Measurements from ENCODE around the gene MAG.

The MAG gene

GRCh38 chr19:35318679-35319448 lies 26.9 kb downstream of the MAG start:
- FAIRE-seq: peak; percentile 93

GRCh38 chr19:35320065-35320713 lies 28.2 kb downstream of the MAG start:
- no peak for TF ChIP-seq POLR2A (IDR thresholded peaks at IDR 0.05; ENCODE audit: low read depth, low read length)
- FAIRE-seq (no peak), DNase-seq (ENCODE audit: insufficient read length, low spot score) (no peak)

More at GRCh38 chr19:35318679-35319448, 26.9 kb downstream of the MAG start:
- peak; percentile 97 for DNase-seq (ENCODE audit: insufficient read length, low spot score)
- no peak for TF ChIP-seq POLR2A (IDR thresholded peaks at IDR 0.05; ENCODE audit: low read depth, low read length)

DNA sequence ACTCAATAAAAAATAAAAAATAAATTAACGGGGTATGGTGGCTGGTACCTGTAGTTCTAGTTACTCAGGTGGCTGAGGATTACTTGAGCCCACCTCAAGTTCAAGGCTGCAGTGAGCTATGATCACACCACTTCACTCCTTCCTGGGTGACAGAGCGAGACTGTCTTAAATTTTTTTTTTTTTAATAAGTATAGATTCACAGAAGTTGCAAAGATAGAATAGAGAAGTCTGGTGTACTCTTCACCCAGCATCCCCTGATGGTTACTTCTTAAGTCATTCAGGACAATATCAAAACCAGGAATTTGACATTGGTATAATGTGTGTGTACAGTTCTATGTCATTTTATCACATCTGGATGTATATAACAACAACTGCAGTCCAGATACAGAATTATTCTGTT lies 29.3 kb downstream of the MAG start:
- DNase-seq (ENCODE audit: insufficient read length, low spot score) (no peak), FAIRE-seq (no peak)
- TF ChIP-seq POLR2A (IDR thresholded peaks at IDR 0.05; ENCODE audit: low read depth, low read length): no peak

DNA sequence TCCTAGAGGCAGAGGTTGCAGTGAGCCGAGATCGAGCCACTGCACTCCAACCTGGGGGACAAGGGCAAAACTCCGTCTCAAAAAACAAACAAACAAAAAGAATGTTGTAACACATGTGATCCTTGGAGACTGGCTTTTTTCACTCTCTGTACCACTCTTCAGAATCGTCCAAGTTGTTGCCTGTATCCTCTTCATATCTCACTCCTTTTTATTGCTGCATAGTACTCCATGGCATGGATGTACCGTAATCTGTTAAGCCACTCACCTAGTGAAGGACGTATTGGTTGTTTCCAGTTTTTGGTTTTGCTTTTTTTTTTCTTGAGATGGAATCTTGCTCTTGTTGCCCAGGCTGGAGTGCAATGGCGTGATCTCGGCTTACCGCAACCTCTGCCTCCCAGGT lies 30.1 kb downstream of the MAG start:
- no peak for DNase-seq (ENCODE audit: insufficient read length, low spot score)
- TF ChIP-seq POLR2A (IDR thresholded peaks at IDR 0.05; ENCODE audit: low read depth, low read length): no peak
- FAIRE-seq: no peak

GRCh38 chr19:35327642-35328041 lies 35.7 kb downstream of the MAG start:
- FAIRE-seq (peak; percentile 20), DNase-seq (ENCODE audit: insufficient read length, low spot score) (no peak)
- TF ChIP-seq POLR2A (IDR thresholded peaks at IDR 0.05; ENCODE audit: low read depth, low read length): no peak

DNA sequence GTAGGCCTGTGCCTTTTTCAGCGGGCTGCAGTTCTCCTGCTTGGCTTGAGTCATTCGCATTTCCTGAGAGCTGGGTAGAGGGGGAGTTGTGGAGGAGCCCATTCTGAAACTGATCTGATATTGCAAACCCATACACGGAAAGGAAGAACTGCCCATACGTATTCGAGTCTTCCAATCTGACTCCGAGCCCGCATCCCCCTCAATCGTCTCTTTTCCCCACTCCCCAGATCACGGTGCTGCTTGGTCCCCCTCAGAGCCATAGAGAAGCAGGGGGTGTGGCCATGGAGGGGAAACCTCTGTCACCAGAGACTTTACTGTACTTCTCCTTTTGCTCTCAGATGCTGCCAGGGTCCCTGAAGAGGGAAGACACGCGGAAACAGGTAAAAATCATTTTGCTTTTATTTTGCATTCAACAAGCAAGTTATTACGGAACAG lies 36.9 kb downstream of the MAG start, which contains the start of gene CD22:
CD22 (plus strand) TSS at position 337 of the 435 bp plus-strand sequence. CDS start 2,854 bp downstream, outside the sequence.
- DNase-seq (ENCODE audit: insufficient read length, low spot score) (no peak), FAIRE-seq (no peak)
- no peak for TF ChIP-seq POLR2A (IDR thresholded peaks at IDR 0.05; ENCODE audit: low read depth, low read length)

DNA sequence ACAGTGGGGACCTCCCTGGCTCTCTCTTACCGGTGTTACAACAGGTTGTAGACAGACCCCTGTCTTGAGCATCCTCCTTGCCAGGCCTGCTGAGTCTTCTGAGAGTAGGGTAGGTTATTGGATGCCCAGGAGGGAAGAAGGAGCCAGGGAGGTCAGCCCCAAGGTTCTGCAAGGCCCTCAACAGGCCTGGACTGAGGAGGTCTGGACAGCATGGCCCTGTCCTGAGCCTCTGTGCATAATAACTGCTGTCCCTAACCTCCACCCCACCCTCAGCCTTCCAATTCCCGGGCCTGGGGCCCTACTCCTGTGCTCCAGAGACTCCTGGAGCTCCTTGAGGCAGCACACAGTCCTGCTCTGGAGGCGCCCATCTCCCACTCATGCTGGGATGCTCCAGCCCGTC lies 37.4 kb downstream of the MAG start:
- DNase-seq (ENCODE audit: insufficient read length, low spot score) (no peak), FAIRE-seq (no peak)
- TF ChIP-seq POLR2A (IDR thresholded peaks at IDR 0.05; ENCODE audit: low read depth, low read length): no peak

DNA sequence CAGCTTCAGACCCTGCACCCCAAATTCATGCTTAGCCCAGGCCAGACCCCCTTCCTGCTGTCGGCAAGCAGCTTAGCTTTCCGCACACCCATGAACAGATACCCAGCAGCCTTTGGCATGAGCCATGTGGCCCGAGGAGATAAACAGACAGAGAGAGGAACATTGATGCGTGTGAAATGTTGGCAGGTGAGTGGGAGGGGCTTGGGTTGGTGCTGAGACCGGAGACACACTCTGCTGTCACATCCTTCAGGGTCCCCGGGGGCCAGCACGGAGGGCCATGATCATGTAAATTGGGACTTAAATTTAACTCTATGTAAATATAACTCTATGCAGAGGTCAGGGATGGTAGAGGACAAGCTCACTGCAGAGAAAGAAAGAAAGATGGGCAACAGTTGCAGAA lies 38.5 kb downstream of the MAG start:
- no peak for FAIRE-seq

DNA sequence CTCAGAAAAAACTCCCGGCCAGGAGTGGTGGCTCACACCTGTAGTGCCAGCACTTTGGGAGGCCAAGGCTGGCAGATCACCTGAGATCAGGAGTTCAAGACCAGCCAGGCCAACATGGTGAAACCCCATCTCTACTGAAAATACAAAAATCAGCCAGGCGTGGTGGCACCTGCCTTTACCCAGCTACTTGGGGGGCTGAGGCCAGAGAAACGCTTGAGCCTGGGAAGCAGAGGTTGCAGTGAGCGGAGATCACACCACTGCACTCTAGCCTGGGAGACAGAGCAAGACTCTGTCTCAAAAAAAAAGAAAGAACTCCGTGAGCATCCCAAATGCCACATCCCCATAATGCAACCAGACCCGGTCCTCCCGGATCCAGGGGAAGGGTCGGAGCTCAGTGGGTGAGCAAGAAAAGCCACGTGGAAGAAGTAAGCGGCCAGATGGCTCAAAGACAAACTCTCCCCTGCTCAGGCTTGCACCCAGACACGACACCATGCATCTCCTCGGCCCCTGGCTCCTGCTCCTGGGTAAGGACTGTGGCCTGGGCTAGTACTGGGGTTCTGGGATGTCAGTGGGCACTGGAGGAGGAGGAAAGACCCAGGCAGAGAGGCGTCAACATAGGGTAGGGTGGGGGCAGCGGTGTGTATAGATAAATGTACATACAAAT lies 39.7 kb downstream of the MAG start:
- DNase-seq (ENCODE audit: insufficient read length, low spot score) (no peak), FAIRE-seq (no peak)
- TF ChIP-seq POLR2A (IDR thresholded peaks at IDR 0.05; ENCODE audit: low read depth, low read length): no peak

More for the DNA sequence above, 38.5 kb downstream of the MAG start:
- no peak for TF ChIP-seq POLR2A (IDR thresholded peaks at IDR 0.05; ENCODE audit: low read depth, low read length)
- DNase-seq (ENCODE audit: insufficient read length, low spot score): no peak

GRCh38 chr19:35332817-35333216 lies 40.9 kb downstream of the MAG start:
- no peak for DNase-seq (ENCODE audit: insufficient read length, low spot score)
- TF ChIP-seq POLR2A (IDR thresholded peaks at IDR 0.05; ENCODE audit: low read depth, low read length): no peak
- no peak for FAIRE-seq

DNA sequence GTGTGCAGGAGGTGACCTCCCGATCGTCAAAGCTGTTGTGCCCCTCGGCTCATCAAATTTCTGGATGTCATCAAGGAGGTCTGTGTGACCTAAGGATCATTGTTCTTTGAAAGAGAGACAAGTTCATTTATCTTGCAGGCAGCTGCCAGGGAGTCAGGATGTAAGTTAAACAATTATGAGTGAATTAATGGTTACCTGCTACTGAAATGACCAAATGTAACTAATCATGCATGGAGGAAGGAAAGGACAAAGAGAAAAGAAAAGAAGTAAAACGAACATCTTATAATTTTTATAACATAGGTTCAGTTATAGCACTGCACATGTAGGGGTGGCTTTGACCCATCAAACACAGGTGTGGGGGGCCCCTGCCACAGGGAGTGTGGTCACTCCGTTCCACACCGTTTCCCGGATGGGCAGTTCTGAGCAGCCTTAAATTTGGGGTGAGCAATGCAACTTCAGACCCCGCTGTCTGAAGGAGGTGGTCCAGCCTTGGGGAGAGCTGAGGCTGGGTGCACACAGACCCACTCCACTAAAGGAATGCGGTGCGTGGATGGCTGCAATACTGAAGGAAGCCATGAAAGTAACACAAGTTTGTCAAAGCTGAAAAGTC lies 42.3 kb downstream of the MAG start:
- FAIRE-seq: no peak
- no peak for TF ChIP-seq POLR2A (IDR thresholded peaks at IDR 0.05; ENCODE audit: low read depth, low read length)
- DNase-seq (ENCODE audit: insufficient read length, low spot score): no peak

- TF ChIP-seq POLR2A (IDR thresholded peaks at IDR 0.05; ENCODE audit: low read depth, low read length): no peak
- no peak for FAIRE-seq
- DNase-seq (ENCODE audit: insufficient read length, low spot score): no peak
These were observed 44.4 kb downstream of the MAG start for GRCh38 chr19:35336166-35336955.
